NT2/D1 (cell line): ENCODE data around the gene GSTO1.
A peak's percentile ranks its signal among the peaks of the same experiment; 100 is the strongest.

ENCODE experiments used
- DNase-seq: peaks from one replicate; pipeline ENCODE4 v3.0.0-alpha.2; 2011; ENCODE audit warnings: low read depth, low spot score
- H3K27me3 ChIP-seq: 2 replicates; pipeline ENCODE4 v1.6.0; 2011; ENCODE audit warnings: mild to moderate bottlenecking; ENCODE audit not compliant: insufficient read length, insufficient read depth
- H3K36me3 ChIP-seq: 2 replicates; pipeline ENCODE4 v1.6.1; 2011; ENCODE audit warnings: mild to moderate bottlenecking, low read length, mixed read lengths; ENCODE audit not compliant: insufficient read depth, insufficient read length
- H3K4me1 ChIP-seq: 2 replicates; pipeline ENCODE4 v1.5.1; 2011; ENCODE audit not compliant: insufficient read depth, insufficient read length
- H3K4me3 ChIP-seq: 2 replicates; pipeline ENCODE4 v1.5.1; 2011; ENCODE audit warnings: low read depth; ENCODE audit not compliant: insufficient read length
- H3K9ac ChIP-seq: 2 replicates; pipeline ENCODE4 v1.6.0; 2011; ENCODE audit warnings: low read depth; ENCODE audit not compliant: insufficient read length
- H3K9me3 ChIP-seq: 2 replicates; pipeline ENCODE4 v1.5.1; 2011; ENCODE audit warnings: mild to moderate bottlenecking, low read length; ENCODE audit not compliant: insufficient read depth
- SUZ12 ChIP-seq: IDR thresholded peaks from 2 replicates; pipeline ENCODE4 v1.6.1; 2011; ENCODE audit not compliant: insufficient read length, insufficient read depth; ENCODE audit errors: extremely low read depth
- YY1 ChIP-seq: IDR thresholded peaks from 2 replicates; pipeline ENCODE4 v1.6.1; 2011; ENCODE audit not compliant: insufficient read length, insufficient read depth
- ZNF274 ChIP-seq: IDR thresholded peaks from 2 replicates; pipeline ENCODE4 v1.6.1; 2011; ENCODE audit warnings: mild to moderate bottlenecking, low read depth, low read length

Gene GSTO1

GRCh38 chr10:104230490-104230889 is 24.2 kb upstream of the GSTO1 start:
- DNase-seq, result no peak
- Histone ChIP-seq H3K9me3 (peaks cover 4% of the 10 kb centered on the region), H3K36me3 (no peaks in the 10 kb centered on the region), H3K27me3 (peaks cover 5% of the 10 kb centered on the region), H3K4me1 (no peaks in the 10 kb centered on the region), H3K4me3 (no peak overlapping the region), H3K9ac (no peak overlapping the region)
- TF ChIP-seq SUZ12 (no peak), YY1 (no peak), ZNF274 (no peak)

GRCh38 chr10:104231784-104232612 is 22.7 kb upstream of the GSTO1 start, which contains the start of gene CFAP43:
CFAP43 (minus strand) TSS chr10:104232364; CDS start chr10:104232246, 118 bp downstream.
- TF ChIP-seq ZNF274 (no peak), YY1 (no peak), SUZ12 (no peak)
- DNase-seq, result peak; percentile 87
- Histone ChIP-seq H3K9me3 (peaks cover 4% of the 10 kb centered on the region), H3K4me1 (no peaks in the 10 kb centered on the region), H3K9ac (peak within 1 kb of the TSS; percentile 86), H3K27me3 (peaks cover 5% of the 10 kb centered on the region), H3K4me3 (peak within 1 kb of the TSS; percentile 89), H3K36me3 (no peaks in the 10 kb centered on the region)

GRCh38 chr10:104232613-104233102 is 22.0 kb upstream of the GSTO1 start:
- no peaks in the 10 kb centered on the region for H3K4me1 ChIP-seq
- H3K36me3 ChIP-seq, result no peaks in the 10 kb centered on the region
- no peak for DNase-seq
- peaks cover 5% of the 10 kb centered on the region for H3K27me3 ChIP-seq
- no peak for TF ChIP-seq YY1
- no peak for TF ChIP-seq ZNF274
- no peak for TF ChIP-seq SUZ12
- peaks cover 4% of the 10 kb centered on the region for H3K9me3 ChIP-seq
- H3K4me3 ChIP-seq, result peak overlapping the region; percentile 89
- peak overlapping the region; percentile 61 for H3K9ac ChIP-seq

GRCh38 chr10:104233817-104234216 is 20.9 kb upstream of the GSTO1 start:
- Histone ChIP-seq H3K9me3 (peaks cover 4% of the 10 kb centered on the region), H3K27me3 (peaks cover 5% of the 10 kb centered on the region), H3K36me3 (no peaks in the 10 kb centered on the region), H3K9ac (no peak overlapping the region), H3K4me1 (no peaks in the 10 kb centered on the region), H3K4me3 (no peak overlapping the region)
- no peak for TF ChIP-seq SUZ12
- no peak for DNase-seq

GRCh38 chr10:104234934-104235333 is 19.8 kb upstream of the GSTO1 start:
- no peak overlapping the region for H3K9ac ChIP-seq
- H3K36me3 ChIP-seq, result no peaks in the 10 kb centered on the region
- no peak for DNase-seq
- H3K27me3 ChIP-seq, result peaks cover 5% of the 10 kb centered on the region
- peaks cover 4% of the 10 kb centered on the region for H3K9me3 ChIP-seq
- no peaks in the 10 kb centered on the region for H3K4me1 ChIP-seq
- TF ChIP-seq ZNF274 (no peak), YY1 (no peak), SUZ12 (no peak)
- H3K4me3 ChIP-seq, result no peak overlapping the region

- Histone ChIP-seq H3K9ac (no peak overlapping the region), H3K9me3 (peaks cover 4% of the 10 kb centered on the region), H3K27me3 (peaks cover 5% of the 10 kb centered on the region), H3K4me3 (no peak overlapping the region), H3K36me3 (no peaks in the 10 kb centered on the region), H3K4me1 (no peaks in the 10 kb centered on the region)
- no peak for TF ChIP-seq SUZ12
- TF ChIP-seq YY1, result no peak
- TF ChIP-seq ZNF274, result no peak
- no peak for DNase-seq
These were observed 18.9 kb upstream of the GSTO1 start for GRCh38 chr10:104235801-104236200.

- H3K4me1 ChIP-seq, result no peaks in the 10 kb centered on the region
- no peak for DNase-seq
- no peaks in the 10 kb centered on the region for H3K36me3 ChIP-seq
- H3K9me3 ChIP-seq, result peaks cover 2% of the 10 kb centered on the region; the same call in 1 of the 2 replicates
- no peaks in the 10 kb centered on the region for H3K27me3 ChIP-seq
- no peak overlapping the region for H3K4me3 ChIP-seq
- no peak overlapping the region for H3K9ac ChIP-seq
- no peak for TF ChIP-seq SUZ12
These were observed 14.6 kb upstream of the GSTO1 start for GRCh38 chr10:104240078-104240477.
